Dedifferentiated amniotic fluid mesenchymal stem cell (primary cell): ENCODE measurements around the gene AMDHD2.
A peak's percentile ranks its signal among the peaks of the same experiment; 100 is the strongest.
"Not testable (repeated sequence)": the region's sequence is repeated elsewhere in the genome, so short reads cannot be mapped to it uniquely, and the experiment has no call there.

ENCODE experiments used
- DNase-seq: peaks from one replicate; pipeline ENCODE4 v3.0.0-alpha.2; 2016; ENCODE audit errors: extremely low spot score

AMDHD2 gene

GRCh38 chr16:2520097-2520783 lies at the start of gene AMDHD2:
AMDHD2 (plus strand) TSS chr16:2520371; CDS start chr16:2520459, 88 bp downstream.
- DNase-seq = peak; percentile 84

- DNase-seq = no peak
These were observed 49.6 kb upstream of the AMDHD2 start for GRCh38 chr16:2470603-2471015.

- DNase-seq = no peak
These were observed 49.0 kb upstream of the AMDHD2 start, which contains the start of gene NTN3 for GRCh38 chr16:2471016-2471652. NTN3 (plus strand) TSS chr16:2471297; CDS start chr16:2471702, 405 bp downstream.

- DNase-seq = no peak
These were observed 48.3 kb upstream of the AMDHD2 start for GRCh38 chr16:2471653-2472487.

GRCh38 chr16:2472488-2472864 lies 47.7 kb upstream of the AMDHD2 start:
- no peak for DNase-seq

- no peak for DNase-seq
These were observed 47.2 kb upstream of the AMDHD2 start for GRCh38 chr16:2472885-2473445.

GRCh38 chr16:2473446-2473926 lies 46.7 kb upstream of the AMDHD2 start:
- no peak for DNase-seq

- no peak for DNase-seq
These were observed 45.9 kb upstream of the AMDHD2 start for GRCh38 chr16:2473999-2474876.

GRCh38 chr16:2474877-2475412 lies 45.2 kb upstream of the AMDHD2 start, which contains the start of gene TBC1D24:
TBC1D24 (plus strand) TSS chr16:2475127; CDS start chr16:2496149, 21,022 bp downstream.
- DNase-seq = peak; percentile 75

GRCh38 chr16:2475413-2476344 lies 44.5 kb upstream of the AMDHD2 start:
- DNase-seq = no peak

- no peak for DNase-seq
These were observed 43.8 kb upstream of the AMDHD2 start for GRCh38 chr16:2476345-2476720.

GRCh38 chr16:2476741-2477140 lies 43.4 kb upstream of the AMDHD2 start:
- DNase-seq = no peak

GRCh38 chr16:2477327-2477726 lies 42.8 kb upstream of the AMDHD2 start:
- no peak for DNase-seq

GRCh38 chr16:2478279-2478678 lies 41.9 kb upstream of the AMDHD2 start:
- DNase-seq = no peak

GRCh38 chr16:2479996-2480395 lies 40.2 kb upstream of the AMDHD2 start:
- not testable (repeated sequence) for DNase-seq

GRCh38 chr16:2480948-2481347 lies 39.2 kb upstream of the AMDHD2 start:
- no peak for DNase-seq

GRCh38 chr16:2481676-2482075 lies 38.5 kb upstream of the AMDHD2 start:
- DNase-seq = no peak

GRCh38 chr16:2482249-2482648 lies 37.9 kb upstream of the AMDHD2 start:
- no peak for DNase-seq

GRCh38 chr16:2482708-2483534 lies 37.2 kb upstream of the AMDHD2 start:
- peak; percentile 29 for DNase-seq
